Cardiac fibroblast (primary cell): ENCODE measurements around the gene SYT1.
"Not testable (repeated sequence)": the region's sequence is repeated elsewhere in the genome, so short reads cannot be mapped to it uniquely, and the experiment has no call there.

Experiments used
- DNase-seq, 2 donors: peaks; one replicate each; pipeline versions ENCODE4 v3.0.0 to v3.0.0-alpha.2; 2010; ENCODE audit warnings: low read depth in 2 of 2
- H3K4me3 ChIP-seq, 2 donors: replicated peaks in 1 of 2; 1 replicate in 1 of 2; 2 replicates in 1 of 2; pipeline ENCODE4 v1.5.1; 2011; ENCODE audit warnings: low read depth in 2 of 2, low read length in 2 of 2, mild to moderate bottlenecking in 2 of 2, moderate library complexity in 1 of 2
- TF ChIP-seq, protein P1 (sequence below): IDR thresholded peaks from one replicate; pipeline ENCODE4 v1.5.1; 2011; ENCODE audit warnings: low read depth, mild to moderate bottlenecking, low read length, inconsistent platforms

SYT1 gene

DNA sequence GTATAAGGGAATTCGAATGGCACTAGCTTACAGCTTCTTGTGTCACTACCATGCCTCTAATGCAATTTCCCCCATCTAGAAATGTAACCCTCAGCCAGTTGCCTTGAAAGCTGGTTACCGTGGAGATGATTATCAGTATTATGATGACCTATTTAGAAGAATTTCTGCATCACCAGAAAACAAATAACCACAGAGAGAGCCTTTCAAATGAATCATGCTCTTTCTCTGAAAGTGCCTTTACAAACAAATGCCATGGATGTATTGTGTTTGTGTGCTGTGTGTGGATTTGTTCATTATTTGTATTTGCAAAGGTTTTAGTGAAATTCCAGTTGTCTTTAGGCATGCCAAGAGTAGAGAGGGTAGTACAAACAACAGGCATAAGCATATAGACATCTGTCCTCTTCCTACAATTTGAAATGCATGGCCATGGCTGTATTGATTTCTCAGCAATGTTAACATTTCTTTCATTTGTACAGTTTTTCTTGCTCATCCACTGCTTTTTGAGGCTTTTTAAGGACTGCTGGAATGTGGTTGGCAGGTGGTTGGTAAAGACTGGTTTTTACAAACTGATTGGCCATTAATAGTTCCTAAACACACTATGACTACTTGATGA is 559.6 kb downstream of the SYT1 start:
- peak; percentile 91 to 98 for DNase-seq
- no peak overlapping the region for H3K4me3 ChIP-seq
- TF ChIP-seq, protein P1, sequence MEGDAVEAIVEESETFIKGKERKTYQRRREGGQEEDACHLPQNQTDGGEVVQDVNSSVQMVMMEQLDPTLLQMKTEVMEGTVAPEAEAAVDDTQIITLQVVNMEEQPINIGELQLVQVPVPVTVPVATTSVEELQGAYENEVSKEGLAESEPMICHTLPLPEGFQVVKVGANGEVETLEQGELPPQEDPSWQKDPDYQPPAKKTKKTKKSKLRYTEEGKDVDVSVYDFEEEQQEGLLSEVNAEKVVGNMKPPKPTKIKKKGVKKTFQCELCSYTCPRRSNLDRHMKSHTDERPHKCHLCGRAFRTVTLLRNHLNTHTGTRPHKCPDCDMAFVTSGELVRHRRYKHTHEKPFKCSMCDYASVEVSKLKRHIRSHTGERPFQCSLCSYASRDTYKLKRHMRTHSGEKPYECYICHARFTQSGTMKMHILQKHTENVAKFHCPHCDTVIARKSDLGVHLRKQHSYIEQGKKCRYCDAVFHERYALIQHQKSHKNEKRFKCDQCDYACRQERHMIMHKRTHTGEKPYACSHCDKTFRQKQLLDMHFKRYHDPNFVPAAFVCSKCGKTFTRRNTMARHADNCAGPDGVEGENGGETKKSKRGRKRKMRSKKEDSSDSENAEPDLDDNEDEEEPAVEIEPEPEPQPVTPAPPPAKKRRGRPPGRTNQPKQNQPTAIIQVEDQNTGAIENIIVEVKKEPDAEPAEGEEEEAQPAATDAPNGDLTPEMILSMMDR: no peak

DNA sequence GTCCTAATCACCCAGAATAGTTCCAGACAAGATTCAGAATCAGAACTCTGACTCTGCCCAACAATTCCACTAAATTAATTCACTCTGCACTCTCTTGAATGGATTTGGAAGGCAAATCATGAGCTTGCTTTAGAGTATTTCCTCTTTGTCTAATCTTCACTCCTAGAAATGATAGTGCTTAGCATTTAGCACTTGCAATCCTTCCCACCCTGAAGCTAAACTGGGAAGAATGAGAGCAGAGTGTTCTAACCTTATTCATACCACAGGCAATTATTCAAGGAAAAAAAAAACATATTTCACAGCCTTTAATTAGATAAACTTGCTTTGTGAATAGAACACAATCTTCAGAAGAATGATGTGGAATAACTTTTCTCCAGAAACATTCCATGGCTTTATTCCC is 561.5 kb downstream of the SYT1 start:
- TF ChIP-seq, protein P1: no peak
- H3K4me3 ChIP-seq: no peak overlapping the region
- DNase-seq: peak in 1 of 2 donors; percentile 55

DNA sequence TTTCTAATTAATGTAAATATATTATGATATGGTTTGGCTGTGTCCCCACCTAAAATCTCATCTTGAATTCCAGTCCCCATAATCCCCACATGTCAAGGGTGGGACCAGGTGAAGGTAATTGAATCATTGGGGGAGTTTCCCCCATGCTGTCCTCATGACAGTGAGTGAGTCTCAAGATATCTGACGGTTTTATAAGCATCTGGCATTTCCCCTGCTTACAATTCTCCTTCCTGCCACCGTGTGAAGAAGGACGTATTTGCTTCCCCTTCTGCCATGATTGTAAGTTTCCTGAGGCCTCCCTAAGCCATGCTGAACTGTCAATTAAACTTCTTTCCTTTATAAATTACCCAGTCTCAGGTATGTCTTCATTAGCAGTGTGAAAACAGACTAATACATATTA is 562.2 kb downstream of the SYT1 start:
- DNase-seq, H3K4me3 ChIP-seq: not testable (repeated sequence)

DNA sequence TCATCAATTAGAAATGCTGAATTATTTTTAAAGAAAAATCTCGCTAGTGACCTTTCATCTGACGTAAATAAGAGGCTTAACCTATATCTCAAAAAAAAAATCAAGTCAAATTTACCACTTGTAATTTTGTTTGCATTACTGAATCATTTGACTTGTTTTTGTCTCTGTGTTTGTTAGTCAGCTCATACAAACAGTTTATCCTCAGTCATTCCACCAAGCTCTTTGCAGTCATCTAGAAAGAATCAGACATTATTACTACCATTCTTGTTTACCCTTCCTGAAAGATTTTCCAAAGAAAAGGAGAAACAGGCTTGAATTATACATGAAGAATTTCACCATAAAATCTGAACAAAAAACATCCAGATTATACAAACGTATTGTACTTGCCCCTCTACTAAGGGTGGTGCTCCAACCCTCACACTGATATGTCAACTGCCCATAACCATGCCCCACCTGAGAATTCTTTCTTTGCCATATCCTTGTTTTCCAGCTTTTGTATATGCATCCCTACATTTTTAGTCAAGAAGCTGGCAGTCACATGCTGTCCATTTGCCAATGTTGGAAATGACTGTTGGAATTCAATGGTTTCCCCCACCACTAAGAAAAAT is 569.0 kb downstream of the SYT1 start:
- no peak for DNase-seq
- TF ChIP-seq, protein P1: no peak
- H3K4me3 ChIP-seq: no peak overlapping the region

DNA sequence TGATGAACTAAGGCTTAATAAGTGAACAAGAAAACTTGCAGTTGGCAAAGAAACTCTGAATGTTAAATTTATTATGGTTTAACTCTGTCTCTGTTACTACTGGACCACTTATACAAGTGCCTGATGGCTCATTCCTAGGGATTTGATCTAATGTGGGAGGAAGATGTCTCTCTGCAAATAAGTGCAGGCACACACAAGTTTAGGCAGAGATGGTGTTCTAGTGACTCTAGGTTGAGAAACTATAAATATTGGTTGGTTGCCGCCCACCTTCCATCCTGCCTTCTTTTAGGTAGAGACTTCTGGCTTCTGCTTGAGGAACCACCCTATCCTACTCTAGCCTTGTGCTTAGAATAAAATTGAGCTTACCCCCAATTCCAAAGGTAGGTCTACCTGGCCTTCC is 570.0 kb downstream of the SYT1 start:
- TF ChIP-seq, protein P1: no peak
- no peak for DNase-seq
- no peak overlapping the region for H3K4me3 ChIP-seq

DNA sequence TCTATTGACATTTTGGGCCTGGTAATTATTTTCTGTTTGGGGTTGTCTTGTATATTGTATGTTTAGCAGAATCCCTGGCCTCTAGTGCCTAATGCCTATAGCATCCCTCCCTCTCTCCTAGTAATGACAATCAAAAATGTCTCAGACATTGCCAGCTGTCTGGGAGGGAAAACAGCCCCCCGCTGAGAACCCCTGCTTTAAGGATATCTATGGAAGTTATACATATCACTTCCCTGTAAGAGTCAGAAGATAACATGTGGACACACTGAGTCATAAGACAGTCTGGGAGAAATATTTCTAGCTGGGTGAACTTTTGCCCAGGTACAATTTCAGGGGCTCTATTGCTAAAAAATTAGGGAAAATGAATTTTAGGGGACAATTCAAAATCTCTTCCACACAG is 571.2 kb downstream of the SYT1 start:
- no peak for DNase-seq
- TF ChIP-seq, protein P1: no peak
- no peak overlapping the region for H3K4me3 ChIP-seq

DNA sequence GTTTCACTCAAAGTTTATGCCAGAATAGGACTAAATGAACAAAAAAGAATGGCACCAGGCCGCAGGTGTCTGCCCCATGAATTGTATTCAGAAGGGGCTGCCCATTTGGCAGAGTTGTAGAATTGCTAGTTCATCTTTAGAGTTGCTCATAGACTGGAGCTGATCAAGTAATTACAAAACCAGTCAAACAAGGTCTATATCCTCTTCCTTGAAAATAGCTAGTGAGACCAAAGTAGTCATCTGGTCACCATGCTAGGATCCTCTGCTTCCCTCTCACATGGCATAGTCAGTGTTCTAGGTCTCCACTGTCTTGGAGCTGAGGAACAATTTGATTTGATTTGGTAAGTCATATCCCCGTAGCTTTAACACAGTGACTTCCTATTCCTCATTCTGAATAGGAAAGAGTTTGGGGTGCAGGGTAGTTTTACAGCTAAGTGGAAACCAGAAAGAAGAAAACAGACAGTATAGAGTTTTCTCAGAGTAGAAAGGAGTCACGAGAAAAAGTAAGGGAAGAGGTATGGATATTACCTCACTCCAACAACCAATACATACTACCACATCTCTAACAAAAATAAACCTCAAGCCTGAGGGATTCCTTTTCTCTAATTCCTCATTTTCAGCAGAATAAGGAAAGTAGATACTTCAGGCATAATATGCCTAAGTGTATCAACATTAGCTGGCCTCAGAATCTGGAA is 574.1 kb downstream of the SYT1 start:
- TF ChIP-seq, protein P1: no peak
- DNase-seq: no peak
- H3K4me3 ChIP-seq: no peak overlapping the region
